WI38 (cell line): ENCODE data around the gene NEBL.
"Not testable (repeated sequence)": the region's sequence is repeated elsewhere in the genome, so short reads cannot be mapped to it uniquely, and the experiment has no call there.

Experiments
- H3K4me3 ChIP-seq: 2 replicates; pipeline ENCODE4 v1.5.1; 2011; ENCODE audit warnings: low read depth, mild to moderate bottlenecking, control low read depth, low read length
- TF ChIP-seq, protein P1 (sequence below): IDR thresholded peaks from 2 replicates; pipeline ENCODE4 v1.5.1; 2012; ENCODE audit warnings: low read depth, mild to moderate bottlenecking, control low read depth, low read length

NEBL gene, protein sequence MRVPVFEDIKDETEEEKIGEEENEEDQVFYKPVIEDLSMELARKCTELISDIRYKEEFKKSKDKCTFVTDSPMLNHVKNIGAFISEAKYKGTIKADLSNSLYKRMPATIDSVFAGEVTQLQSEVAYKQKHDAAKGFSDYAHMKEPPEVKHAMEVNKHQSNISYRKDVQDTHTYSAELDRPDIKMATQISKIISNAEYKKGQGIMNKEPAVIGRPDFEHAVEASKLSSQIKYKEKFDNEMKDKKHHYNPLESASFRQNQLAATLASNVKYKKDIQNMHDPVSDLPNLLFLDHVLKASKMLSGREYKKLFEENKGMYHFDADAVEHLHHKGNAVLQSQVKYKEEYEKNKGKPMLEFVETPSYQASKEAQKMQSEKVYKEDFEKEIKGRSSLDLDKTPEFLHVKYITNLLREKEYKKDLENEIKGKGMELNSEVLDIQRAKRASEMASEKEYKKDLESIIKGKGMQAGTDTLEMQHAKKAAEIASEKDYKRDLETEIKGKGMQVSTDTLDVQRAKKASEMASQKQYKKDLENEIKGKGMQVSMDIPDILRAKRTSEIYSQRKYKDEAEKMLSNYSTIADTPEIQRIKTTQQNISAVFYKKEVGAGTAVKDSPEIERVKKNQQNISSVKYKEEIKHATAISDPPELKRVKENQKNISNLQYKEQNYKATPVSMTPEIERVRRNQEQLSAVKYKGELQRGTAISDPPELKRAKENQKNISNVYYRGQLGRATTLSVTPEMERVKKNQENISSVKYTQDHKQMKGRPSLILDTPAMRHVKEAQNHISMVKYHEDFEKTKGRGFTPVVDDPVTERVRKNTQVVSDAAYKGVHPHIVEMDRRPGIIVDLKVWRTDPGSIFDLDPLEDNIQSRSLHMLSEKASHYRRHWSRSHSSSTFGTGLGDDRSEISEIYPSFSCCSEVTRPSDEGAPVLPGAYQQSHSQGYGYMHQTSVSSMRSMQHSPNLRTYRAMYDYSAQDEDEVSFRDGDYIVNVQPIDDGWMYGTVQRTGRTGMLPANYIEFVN

GRCh38 chr10:20897146-20897825 lies at the start of gene NEBL:
Gene NEBL, minus strand, starts transcription at chr10:20897311. Its CDS starts 106 bp downstream, at chr10:20897205.
- TF ChIP-seq, protein P1, sequence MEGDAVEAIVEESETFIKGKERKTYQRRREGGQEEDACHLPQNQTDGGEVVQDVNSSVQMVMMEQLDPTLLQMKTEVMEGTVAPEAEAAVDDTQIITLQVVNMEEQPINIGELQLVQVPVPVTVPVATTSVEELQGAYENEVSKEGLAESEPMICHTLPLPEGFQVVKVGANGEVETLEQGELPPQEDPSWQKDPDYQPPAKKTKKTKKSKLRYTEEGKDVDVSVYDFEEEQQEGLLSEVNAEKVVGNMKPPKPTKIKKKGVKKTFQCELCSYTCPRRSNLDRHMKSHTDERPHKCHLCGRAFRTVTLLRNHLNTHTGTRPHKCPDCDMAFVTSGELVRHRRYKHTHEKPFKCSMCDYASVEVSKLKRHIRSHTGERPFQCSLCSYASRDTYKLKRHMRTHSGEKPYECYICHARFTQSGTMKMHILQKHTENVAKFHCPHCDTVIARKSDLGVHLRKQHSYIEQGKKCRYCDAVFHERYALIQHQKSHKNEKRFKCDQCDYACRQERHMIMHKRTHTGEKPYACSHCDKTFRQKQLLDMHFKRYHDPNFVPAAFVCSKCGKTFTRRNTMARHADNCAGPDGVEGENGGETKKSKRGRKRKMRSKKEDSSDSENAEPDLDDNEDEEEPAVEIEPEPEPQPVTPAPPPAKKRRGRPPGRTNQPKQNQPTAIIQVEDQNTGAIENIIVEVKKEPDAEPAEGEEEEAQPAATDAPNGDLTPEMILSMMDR, result no peak
- no peak within 1 kb of the TSS for H3K4me3 ChIP-seq

DNA sequence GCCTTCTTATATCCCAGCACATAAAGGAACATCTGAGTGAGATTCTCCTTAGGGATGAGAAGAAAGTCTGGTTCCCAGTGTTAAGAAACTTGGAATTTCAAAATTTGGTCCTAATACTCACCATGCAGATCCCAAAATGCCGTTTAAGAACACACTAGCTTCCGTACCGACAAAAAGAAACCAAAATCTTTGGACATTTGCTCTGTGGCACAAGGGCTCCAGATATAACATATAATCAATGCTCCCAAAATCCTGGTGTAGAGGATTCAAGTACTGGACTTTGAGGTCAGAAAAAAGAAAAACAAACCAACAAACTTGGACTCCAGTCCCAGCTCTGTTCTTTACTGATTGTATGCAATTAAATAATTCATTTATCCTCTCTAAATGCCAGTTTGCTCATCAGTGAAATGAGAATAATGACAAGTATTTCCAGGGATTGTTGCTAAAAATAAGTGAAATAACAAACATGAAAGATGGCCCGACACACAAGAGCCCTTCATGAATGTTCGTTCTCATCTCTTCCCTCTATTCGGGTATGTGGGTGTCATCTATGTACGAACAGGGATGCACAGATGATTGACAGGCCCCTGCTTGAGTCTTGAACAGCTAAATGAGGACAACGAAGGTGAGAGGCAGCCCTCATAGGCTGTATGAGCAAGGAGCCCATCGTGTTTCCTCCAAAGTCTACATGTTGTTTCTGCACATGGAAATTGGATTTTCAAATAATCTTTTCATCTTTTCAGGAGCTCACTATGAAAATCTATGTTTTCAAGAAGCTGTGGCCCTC lies 48.6 kb upstream of the NEBL start:
- no peak overlapping the region for H3K4me3 ChIP-seq
- TF ChIP-seq, protein P1, result no peak

DNA sequence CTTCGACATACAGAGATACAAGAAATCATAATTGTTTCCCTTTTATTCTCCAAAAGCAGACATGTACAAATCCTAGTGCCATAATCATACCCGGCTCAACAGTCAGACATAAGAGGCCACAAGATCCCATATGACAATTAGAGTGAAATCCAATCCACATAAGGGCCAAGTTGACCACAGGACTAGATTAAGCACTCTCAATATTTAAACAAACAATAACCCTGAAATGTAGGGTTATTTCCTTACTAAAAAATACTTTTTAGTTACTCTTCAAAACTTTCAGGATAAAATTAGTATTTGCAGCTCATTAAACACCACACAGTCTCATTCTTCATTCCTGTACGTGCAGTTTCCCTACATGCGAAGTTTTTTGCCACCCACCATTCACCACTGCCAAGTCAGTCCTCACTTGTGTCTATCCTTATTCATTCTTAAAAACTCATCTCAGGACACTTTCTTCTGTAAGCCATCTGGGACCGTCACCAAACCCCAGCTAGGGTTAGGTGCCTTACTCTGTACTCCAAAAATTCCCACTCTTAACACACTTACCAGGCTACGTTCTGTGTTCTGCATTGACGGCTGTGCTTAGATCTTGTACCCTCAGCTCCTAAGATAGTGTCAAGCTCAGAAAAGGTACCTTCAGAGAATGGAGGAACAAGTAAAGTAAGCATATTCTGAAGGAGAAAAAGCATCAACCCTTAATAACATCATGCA lies 47.8 kb upstream of the NEBL start:
- TF ChIP-seq, protein P1, result no peak
- H3K4me3 ChIP-seq, result no peak overlapping the region

DNA sequence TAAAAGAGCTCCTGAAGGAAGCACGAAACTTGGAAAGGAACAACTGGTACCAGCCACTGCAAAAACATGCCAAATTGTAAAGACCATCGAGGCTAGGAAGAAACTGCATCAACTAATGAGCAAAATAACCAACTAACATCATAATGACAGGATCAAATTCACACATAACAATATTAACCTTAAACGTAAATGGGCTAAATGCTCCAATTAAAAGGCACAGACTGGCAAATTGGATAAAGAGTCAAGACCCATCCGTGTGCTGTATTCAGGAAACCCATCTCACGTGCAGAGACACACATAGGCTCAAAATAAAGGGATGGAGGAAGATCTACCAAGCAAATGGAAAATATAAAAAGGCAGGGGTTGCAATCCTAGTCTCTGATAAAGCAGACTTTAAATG lies 42.3 kb upstream of the NEBL start:
- not testable (repeated sequence) for H3K4me3 ChIP-seq

DNA sequence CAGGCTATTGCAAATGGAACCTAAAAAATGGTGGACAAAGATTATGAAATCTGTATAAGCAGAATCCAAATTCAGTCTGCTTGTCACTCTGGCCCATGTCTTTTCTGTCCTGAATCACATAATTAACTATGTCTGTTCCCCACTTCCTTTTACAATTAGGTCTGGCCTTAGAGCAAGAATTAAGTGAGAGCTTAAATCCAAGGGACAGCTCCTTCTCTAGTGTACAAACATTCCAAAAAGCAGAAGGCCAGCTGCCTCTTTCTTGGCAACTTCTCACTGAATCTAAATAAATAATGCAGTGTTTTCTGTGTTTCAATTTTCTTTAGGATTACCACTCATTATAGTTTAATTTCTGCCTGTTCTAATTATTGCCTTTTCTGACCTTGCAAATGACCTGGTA lies 39.3 kb upstream of the NEBL start:
- TF ChIP-seq, protein P1, result no peak
- no peak overlapping the region for H3K4me3 ChIP-seq

GRCh38 chr10:20935931-20936330 lies 38.8 kb upstream of the NEBL start:
- H3K4me3 ChIP-seq, result no peak overlapping the region
- TF ChIP-seq, protein P1, result no peak
